ENCODE measurements around the gene SEMA3F. TPM values are rescaled to one million over a fixed set of nuclear protein-coding genes. Genes with fewer than 3 reads are reported as not detected.

SEMA3F gene
- total RNA-seq, 2 experiments from 2014 or later = 0.34 to 0.43 TPM

DNA sequence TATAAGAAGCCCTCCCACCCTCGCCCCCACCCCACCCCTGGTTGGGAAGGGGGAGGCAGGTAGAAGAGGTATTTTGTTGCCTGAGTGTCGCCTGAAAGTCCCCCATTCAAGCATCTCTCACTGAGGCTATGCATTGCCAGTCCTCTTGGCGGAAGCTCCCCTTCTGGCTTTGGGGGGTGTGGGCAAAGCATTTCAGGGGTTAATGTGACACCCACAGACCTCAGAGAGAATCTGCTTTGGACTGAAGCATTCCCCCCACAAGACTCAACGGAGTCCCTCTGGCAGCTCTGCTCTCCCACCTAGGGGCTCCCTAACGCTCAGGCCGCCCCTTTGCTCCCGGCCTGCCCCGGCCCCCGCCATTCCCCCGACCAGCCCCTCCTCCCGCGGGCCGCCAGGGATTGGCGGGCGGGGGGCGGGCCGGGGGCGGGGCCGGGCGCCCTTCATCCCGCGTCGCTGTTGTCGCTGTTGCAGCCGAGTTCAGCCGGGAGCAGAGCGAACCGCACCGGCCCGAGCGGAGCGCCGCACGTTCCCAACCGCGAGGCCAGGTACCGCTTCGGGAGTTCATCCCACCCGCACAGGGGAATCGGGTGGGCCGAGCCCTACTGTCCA, 49.8 kb downstream of the SEMA3F start, which contains the start of gene SLC38A3:
SLC38A3 (plus strand) TSS at position 468 of the 609 bp plus-strand sequence. CDS start 8,929 bp downstream, outside the sequence.
- Mint-ChIP-seq H3K27me3 (peaks cover 48% of the 10 kb centered on the region), H3K4me3 (no peak within 1 kb of the TSS), H3K4me1 (ENCODE audit: low read depth) (no peaks in the 10 kb centered on the region), H3K9me3 (no peaks in the 10 kb centered on the region), H3K36me3 (ENCODE audit: low read depth) (no peaks in the 10 kb centered on the region), H3K27ac (no peak within 1 kb of the TSS)
- TF ChIP-seq, protein P1, sequence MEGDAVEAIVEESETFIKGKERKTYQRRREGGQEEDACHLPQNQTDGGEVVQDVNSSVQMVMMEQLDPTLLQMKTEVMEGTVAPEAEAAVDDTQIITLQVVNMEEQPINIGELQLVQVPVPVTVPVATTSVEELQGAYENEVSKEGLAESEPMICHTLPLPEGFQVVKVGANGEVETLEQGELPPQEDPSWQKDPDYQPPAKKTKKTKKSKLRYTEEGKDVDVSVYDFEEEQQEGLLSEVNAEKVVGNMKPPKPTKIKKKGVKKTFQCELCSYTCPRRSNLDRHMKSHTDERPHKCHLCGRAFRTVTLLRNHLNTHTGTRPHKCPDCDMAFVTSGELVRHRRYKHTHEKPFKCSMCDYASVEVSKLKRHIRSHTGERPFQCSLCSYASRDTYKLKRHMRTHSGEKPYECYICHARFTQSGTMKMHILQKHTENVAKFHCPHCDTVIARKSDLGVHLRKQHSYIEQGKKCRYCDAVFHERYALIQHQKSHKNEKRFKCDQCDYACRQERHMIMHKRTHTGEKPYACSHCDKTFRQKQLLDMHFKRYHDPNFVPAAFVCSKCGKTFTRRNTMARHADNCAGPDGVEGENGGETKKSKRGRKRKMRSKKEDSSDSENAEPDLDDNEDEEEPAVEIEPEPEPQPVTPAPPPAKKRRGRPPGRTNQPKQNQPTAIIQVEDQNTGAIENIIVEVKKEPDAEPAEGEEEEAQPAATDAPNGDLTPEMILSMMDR (IDR thresholded peaks at IDR 0.05) = no peak
- ATAC-seq = peak; percentile 43
- POLR2A ChIA-PET = interaction anchor here (1.3 kb wide), 1 partner anchor 32 kb away, joined by 3 read pairs; no protein-coding TSS in a partner anchor
- intact Hi-C loops (cut with micrococcal nuclease) = no loop called here
- CTCF ChIA-PET = interaction anchor here (1.7 to 6.0 kb wide), 2 partner anchors 10 to 42 kb away, joined by 6 to 28 read pairs; no protein-coding TSS in a partner anchor
- peak; percentile 16 for DNase-seq

DNA sequence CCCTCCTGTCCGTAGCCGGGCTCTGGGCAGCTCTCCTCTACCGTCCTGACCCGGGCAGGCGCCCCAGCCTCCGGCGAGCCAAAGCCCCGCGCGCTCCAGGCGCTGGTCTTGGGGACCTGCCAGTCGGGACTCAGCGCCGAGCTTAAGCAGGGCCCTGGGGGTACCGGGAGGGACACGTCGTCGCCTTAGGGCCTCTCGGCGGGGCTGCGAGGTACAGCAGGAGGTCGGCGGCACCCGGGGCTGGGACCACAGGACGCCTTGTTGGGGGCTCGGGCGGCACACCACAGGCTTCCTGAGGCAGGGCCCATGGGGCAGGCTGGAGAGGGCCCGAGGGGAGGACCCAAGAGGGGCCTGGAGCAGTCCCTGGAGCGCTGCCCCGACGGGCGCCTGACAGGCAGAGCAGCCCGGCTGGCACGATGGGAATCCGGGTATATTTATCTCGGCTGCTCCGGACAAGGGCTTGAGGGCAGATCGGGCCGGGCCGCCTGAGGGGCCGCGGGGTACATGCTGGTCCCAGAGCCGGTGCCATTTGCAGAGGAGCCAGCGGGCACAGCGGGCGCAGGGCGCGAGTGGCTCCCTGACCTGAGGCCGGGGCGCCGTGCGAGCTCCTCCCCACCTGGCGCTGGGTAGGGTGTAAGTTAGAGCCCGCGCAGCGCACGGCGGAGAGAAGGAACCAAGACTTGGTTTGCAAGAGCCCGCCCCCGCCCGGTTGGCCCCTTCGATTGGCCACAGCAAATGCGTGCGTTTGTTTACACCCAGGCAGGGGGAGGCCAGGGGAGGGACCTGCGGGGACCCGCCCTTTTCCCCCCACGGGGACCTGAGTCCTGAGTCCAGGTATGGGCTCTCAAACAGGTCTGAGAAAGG, 50.5 kb downstream of the SEMA3F start:
- POLR2A ChIA-PET = interaction anchor here (1.3 to 1.4 kb wide), 2 partner anchors 33 to 68 kb away, joined by 3 read pairs; no protein-coding TSS in a partner anchor
- no peak overlapping the region for H3K4me3 Mint-ChIP-seq
- ATAC-seq (peak; percentile 60), DNase-seq (peak; percentile 61)
- no peaks in the 10 kb centered on the region for H3K4me1 Mint-ChIP-seq (ENCODE audit: low read depth)
- CTCF ChIA-PET = interaction anchor here (1.7 to 6.0 kb wide), 2 partner anchors 11 to 41 kb away, joined by 6 to 28 read pairs; no protein-coding TSS in a partner anchor
- no peak overlapping the region for H3K27ac Mint-ChIP-seq
- no peaks in the 10 kb centered on the region for H3K36me3 Mint-ChIP-seq (ENCODE audit: low read depth)
- peaks cover 48% of the 10 kb centered on the region for H3K27me3 Mint-ChIP-seq
- TF ChIP-seq, protein P1 (IDR thresholded peaks at IDR 0.05) = no peak
- intact Hi-C loops (cut with micrococcal nuclease) = no loop called here
- no peaks in the 10 kb centered on the region for H3K9me3 Mint-ChIP-seq

DNA sequence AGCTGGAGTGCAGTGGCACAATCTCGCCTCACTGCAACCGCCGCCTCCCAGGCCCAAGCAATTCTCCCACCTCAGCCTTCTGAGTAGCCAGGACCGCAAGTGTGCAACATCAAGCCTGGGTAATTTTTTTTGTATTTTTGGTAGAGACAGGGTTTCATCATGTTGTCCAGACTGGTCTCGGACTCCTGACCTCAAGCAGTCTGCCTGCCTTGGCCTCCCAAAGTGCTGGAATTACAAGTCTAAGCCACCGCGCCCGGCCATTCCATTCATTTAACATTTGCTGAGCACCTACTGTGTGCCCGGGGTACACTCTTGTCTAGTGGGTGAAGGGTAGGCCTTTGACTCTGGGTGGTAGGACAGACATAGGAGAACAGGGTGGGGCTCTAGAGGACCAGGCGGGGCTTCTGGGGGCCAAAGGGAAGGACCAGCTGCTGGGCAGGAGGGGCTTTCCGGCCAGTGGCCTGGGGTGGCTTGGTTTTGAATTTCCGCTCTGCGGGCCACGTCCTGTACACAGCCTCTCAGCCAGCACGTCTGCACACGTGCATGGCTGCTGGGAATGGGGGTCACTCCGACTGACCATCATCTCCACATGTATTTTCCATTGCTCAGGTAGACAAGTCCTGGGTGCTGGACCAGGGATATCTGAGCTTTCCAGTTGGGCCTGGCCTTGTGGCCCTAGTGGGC, 52.4 kb downstream of the SEMA3F start:
- H3K9me3 Mint-ChIP-seq = no peaks in the 10 kb centered on the region
- CTCF ChIA-PET = interaction anchor here (1.0 to 6.0 kb wide), 3 partner anchors 13 to 53 kb away, joined by 3 to 28 read pairs (median 4); no protein-coding TSS in a partner anchor
- no peak for ATAC-seq

DNA sequence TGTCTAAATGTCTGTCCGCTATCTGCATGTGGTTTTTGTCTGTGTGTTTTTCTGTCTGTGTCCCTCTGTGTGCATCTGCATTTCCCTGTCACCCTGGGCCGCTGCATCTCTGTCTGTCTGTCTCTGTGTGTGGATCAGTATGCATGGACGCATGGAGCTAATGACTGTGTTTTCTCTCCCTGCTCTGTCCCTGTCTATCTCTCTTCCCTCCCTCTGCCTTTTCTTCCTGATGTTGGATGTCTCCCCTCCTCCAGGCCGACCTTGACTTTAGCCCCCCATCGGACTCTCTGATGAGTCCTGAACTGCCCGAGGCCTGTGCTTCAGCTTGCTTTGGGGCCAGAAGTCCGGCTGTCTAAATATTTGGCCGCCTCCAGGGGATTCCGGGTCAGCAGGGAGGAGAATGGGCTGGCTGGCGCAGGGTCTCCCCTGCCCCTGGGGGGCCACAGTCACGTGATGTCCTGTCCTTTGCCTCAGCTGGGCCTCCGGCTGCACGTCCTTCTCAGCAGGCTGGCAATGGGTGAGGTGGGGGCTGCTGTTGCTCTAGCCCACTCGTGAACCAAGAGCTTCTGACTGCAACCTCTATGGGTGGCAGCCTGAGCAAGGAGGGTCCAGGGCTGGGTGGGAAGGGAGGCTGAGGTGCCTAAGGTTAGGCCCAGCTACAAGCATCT, 53.7 kb downstream of the SEMA3F start:
- ATAC-seq = no peak
- Mint-ChIP-seq H3K36me3 (ENCODE audit: low read depth) (no peaks in the 10 kb centered on the region), H3K27ac (no peak overlapping the region), H3K4me1 (ENCODE audit: low read depth) (peaks cover 4% of the 10 kb centered on the region), H3K4me3 (no peak overlapping the region), H3K27me3 (peaks cover 27% of the 10 kb centered on the region), H3K9me3 (no peaks in the 10 kb centered on the region)
- intact Hi-C loops (cut with micrococcal nuclease) = no loop called here
- POLR2A ChIA-PET = no interaction called here
- TF ChIP-seq, protein P1 (IDR thresholded peaks at IDR 0.05) = no peak
- DNase-seq = no peak
- CTCF ChIA-PET = interaction anchor here (1.2 to 6.0 kb wide), 2 partner anchors 14 to 17 kb away, joined by 3 to 28 read pairs; no protein-coding TSS in a partner anchor

More for the DNA sequence above, 52.4 kb downstream of the SEMA3F start:
- TF ChIP-seq, protein P1 (IDR thresholded peaks at IDR 0.05) = no peak
- H3K27me3 Mint-ChIP-seq = peaks cover 39% of the 10 kb centered on the region
- H3K4me3 Mint-ChIP-seq = no peak overlapping the region
- no peak for DNase-seq
- peaks cover 4% of the 10 kb centered on the region for H3K4me1 Mint-ChIP-seq (ENCODE audit: low read depth)
- no peaks in the 10 kb centered on the region for H3K36me3 Mint-ChIP-seq (ENCODE audit: low read depth)
- intact Hi-C loops (cut with micrococcal nuclease) = no loop called here
- POLR2A ChIA-PET = interaction anchor here (1.4 kb wide), 1 partner anchor 70 kb away, joined by 3 read pairs; no protein-coding TSS in a partner anchor
- H3K27ac Mint-ChIP-seq = no peak overlapping the region

Data from activated CD8-positive, alpha-beta T cell treated with anti-CD3 and anti-CD28 coated beads for 36 hours (primary cell).